CD8-positive, alpha-beta memory T cell (primary cell): ENCODE results near the gene OBSCN. TPM values are rescaled to one million over a fixed set of nuclear protein-coding genes. Genes with fewer than 3 reads are reported as not detected.

Experiments used
- CTCF ChIA-PET: fragments of 350-600 bp; sonication (Branson Sonifier 250); formaldehyde crosslinking; loops from one replicate; lab custom pipeline; 2021; ENCODE audit warnings: antibody characterized with exemption; lab: Charles Lee
- POLR2A ChIA-PET: fragments of 350-600 bp; sonication (Branson Sonifier 250); formaldehyde crosslinking; loops from one replicate; lab custom pipeline; 2021; ENCODE audit warnings: antibody characterized with exemption; lab: Charles Lee
- DNase-seq, 5 donors: peaks; one replicate each; pipeline versions ENCODE4 v3.0.0 to v3.0.0-alpha.2; 2020 to 2022; ENCODE audit warnings: mixed read lengths in 1 of 5
- H3K27ac ChIP-seq: one replicate; pipeline ENCODE4 v1.7.0; 2013; ENCODE audit warnings: low read depth, mild to moderate bottlenecking, low read length, moderate library complexity
- H3K27me3 ChIP-seq: 2 replicates; pipeline ENCODE4 v1.7.0; 2013; ENCODE audit warnings: low read length, mild to moderate bottlenecking; ENCODE audit not compliant: insufficient read depth, poor library complexity, severe bottlenecking
- H3K36me3 ChIP-seq: 2 replicates; pipeline ENCODE4 v1.7.0; 2013; ENCODE audit warnings: mild to moderate bottlenecking, low read length, moderate library complexity; ENCODE audit not compliant: insufficient read depth
- H3K4me1 ChIP-seq: 2 replicates; pipeline ENCODE4 v1.7.0; 2013; ENCODE audit warnings: mild to moderate bottlenecking, low read length, moderate library complexity; ENCODE audit not compliant: insufficient read depth
- H3K4me3 ChIP-seq: 2 replicates; pipeline ENCODE4 v1.7.0; 2013; ENCODE audit warnings: mild to moderate bottlenecking, low read length
- H3K9me3 ChIP-seq: 2 replicates; pipeline ENCODE4 v1.7.0; 2013; ENCODE audit warnings: mild to moderate bottlenecking, low read length
- H3K27ac Mint-ChIP-seq, 8 donors: one replicate each; pipeline ENCODE4 v1.8.0; 2020 to 2021; ENCODE audit warnings: mixed read lengths in 8 of 8, mild to moderate bottlenecking in 6 of 8, inconsistent platforms in 3 of 8, moderate library complexity in 3 of 8
- H3K27me3 Mint-ChIP-seq, 2 donors: one replicate each; pipeline ENCODE4 v1.8.0; 2020 to 2021; ENCODE audit warnings: mixed read lengths in 2 of 2, mild to moderate bottlenecking in 1 of 2, moderate library complexity in 1 of 2
- H3K36me3 Mint-ChIP-seq, 3 donors: one replicate each; pipeline ENCODE4 v1.8.0; 2020 to 2021; ENCODE audit warnings: mixed read lengths in 3 of 3, inconsistent platforms in 1 of 3, mild to moderate bottlenecking in 1 of 3
- H3K4me1 Mint-ChIP-seq, 3 donors: one replicate each; pipeline ENCODE4 v1.8.0; 2020 to 2021; ENCODE audit warnings: mixed read lengths in 3 of 3, inconsistent platforms in 1 of 3, mild to moderate bottlenecking in 1 of 3
- H3K4me3 Mint-ChIP-seq, 7 donors: one replicate each; pipeline ENCODE4 v1.8.0; 2020 to 2021; ENCODE audit warnings: mixed read lengths in 7 of 7, mild to moderate bottlenecking in 6 of 7, moderate library complexity in 4 of 7, inconsistent platforms in 2 of 7
- H3K9me3 Mint-ChIP-seq, 5 donors: one replicate each; pipeline ENCODE4 v1.8.0; 2020 to 2022; ENCODE audit warnings: mixed read lengths in 5 of 5, mild to moderate bottlenecking in 3 of 5, moderate library complexity in 2 of 5, inconsistent platforms in 1 of 5
- polyA plus RNA-seq: library from polyadenylated mRNA; unstranded; fragments of 300-500 nt; fragmentation: Illumina TruSeq; gene quantifications from one replicate; pipeline ENCODE4 v1.2.3, GENCODE V29; 2021
- total RNA-seq, 2 experiments: library from RNA; stranded (reverse); gene quantifications; one replicate each; pipeline ENCODE4 v1.2.3, GENCODE V29; 2021

OBSCN gene
- total and polyA plus RNA-seq, 3 experiments from 2014 or later, result 3.0 to 13.6 (median 10.9) TPM

GRCh38 chr1:228210076-228210651, 2.3 kb downstream of the OBSCN start:
- H3K27me3 Mint-ChIP-seq, result peaks cover 0 to 5% of the 10 kb centered on the region in 2 donors
- H3K36me3 Mint-ChIP-seq, result peaks cover 0 to 2% (median 0%) of the 10 kb centered on the region in 3 donors
- DNase-seq, result no peak
- Histone ChIP-seq H3K36me3 (no peaks in the 10 kb centered on the region), H3K4me1 (no peaks in the 10 kb centered on the region), H3K27me3 (peaks cover 7% of the 10 kb centered on the region), H3K4me3 (no peak overlapping the region), H3K9me3 (no peaks in the 10 kb centered on the region), H3K27ac (no peak overlapping the region)
- ChIA-PET CTCF (interaction anchor here (1.3 to 1.4 kb wide), 2 partner anchors 11 to 79 kb away, joined by 4 to 6 read pairs; no protein-coding TSS in a partner anchor), POLR2A (no interaction called here)
- no peaks in the 10 kb centered on the region for H3K9me3 Mint-ChIP-seq
- H3K27ac Mint-ChIP-seq, result peak overlapping the region in 2 of 8 donors; percentile 20 to 77
- H3K4me3 Mint-ChIP-seq, result no peak overlapping the region
- H3K4me1 Mint-ChIP-seq, result peaks cover 0 to 13% (median 5%) of the 10 kb centered on the region in 3 donors

- POLR2A ChIA-PET, result no interaction called here
- H3K36me3 Mint-ChIP-seq, result peaks cover 0 to 2% (median 0%) of the 10 kb centered on the region in 3 donors
- peaks cover under 1% of the 10 kb centered on the region for H3K27me3 ChIP-seq
Measured at GRCh38 chr1:228210712-228211530, 3.1 kb downstream of the OBSCN start.

GRCh38 chr1:228211531-228212414, 3.9 kb downstream of the OBSCN start:
- no peak for DNase-seq
- H3K4me1 Mint-ChIP-seq, result peaks cover 0 to 16% (median 7%) of the 10 kb centered on the region in 3 donors
- CTCF ChIA-PET, result interaction anchor here (0.8 to 1.4 kb wide), 2 partner anchors 12 to 289 kb away, joined by 3 to 4 read pairs; no protein-coding TSS in a partner anchor

More at GRCh38 chr1:228210712-228211530, 3.1 kb downstream of the OBSCN start:
- DNase-seq, result no peak
- H3K4me1 Mint-ChIP-seq, result peaks cover 0 to 14% (median 5%) of the 10 kb centered on the region in 3 donors
- peak overlapping the region; percentile 21 to 82 (median 51) for H3K4me3 Mint-ChIP-seq
- Histone ChIP-seq H3K4me1 (no peaks in the 10 kb centered on the region), H3K4me3 (no peak overlapping the region), H3K27ac (no peak overlapping the region), H3K9me3 (no peaks in the 10 kb centered on the region), H3K36me3 (no peaks in the 10 kb centered on the region)
- H3K27me3 Mint-ChIP-seq, result peaks cover 0 to 5% of the 10 kb centered on the region in 2 donors
- H3K9me3 Mint-ChIP-seq, result no peaks in the 10 kb centered on the region
- H3K27ac Mint-ChIP-seq, result peak overlapping the region in 4 of 8 donors; percentile 4 to 71 (median 33)
- CTCF ChIA-PET, result interaction anchor here (1.3 to 1.4 kb wide), 2 partner anchors 11 to 80 kb away, joined by 4 to 6 read pairs; no protein-coding TSS in a partner anchor

GRCh38 chr1:228212415-228212965, 4.6 kb downstream of the OBSCN start:
- peaks cover 0 to 16% (median 7%) of the 10 kb centered on the region in 3 donors for H3K4me1 Mint-ChIP-seq
- Histone ChIP-seq H3K27ac (no peak overlapping the region), H3K27me3 (no peaks in the 10 kb centered on the region), H3K36me3 (no peaks in the 10 kb centered on the region), H3K9me3 (no peaks in the 10 kb centered on the region), H3K4me1 (no peaks in the 10 kb centered on the region), H3K4me3 (no peak overlapping the region)
- H3K9me3 Mint-ChIP-seq, result no peaks in the 10 kb centered on the region
- peaks cover 0 to 5% of the 10 kb centered on the region in 2 donors for H3K27me3 Mint-ChIP-seq
- peak overlapping the region in 4 of 7 donors; percentile 83 to 94 (median 92) for H3K4me3 Mint-ChIP-seq
- no peak for DNase-seq
- H3K27ac Mint-ChIP-seq, result no peak overlapping the region
- ChIA-PET POLR2A (interaction anchor here (1.5 kb wide), 1 partner anchor 63 kb away, joined by 4 read pairs; no protein-coding TSS in a partner anchor), CTCF (interaction anchor here (0.8 kb wide), 1 partner anchor 288 kb away, joined by 3 read pairs; no protein-coding TSS in a partner anchor)
- peaks cover 0 to 8% (median under 1%) of the 10 kb centered on the region in 3 donors for H3K36me3 Mint-ChIP-seq

More at GRCh38 chr1:228211531-228212414, 3.9 kb downstream of the OBSCN start:
- H3K4me1 ChIP-seq, result no peaks in the 10 kb centered on the region
- no peaks in the 10 kb centered on the region for H3K9me3 ChIP-seq
- Mint-ChIP-seq H3K27ac (peak overlapping the region in 3 of 8 donors; percentile 29 to 36 (median 30)), H3K36me3 (peaks cover 0 to 5% (median 0%) of the 10 kb centered on the region in 3 donors), H3K9me3 (no peaks in the 10 kb centered on the region), H3K4me3 (peak overlapping the region; percentile 21 to 82 (median 51)), H3K27me3 (peaks cover 0 to 5% of the 10 kb centered on the region in 2 donors)
- POLR2A ChIA-PET, result no interaction called here
- H3K27me3 ChIP-seq, result no peaks in the 10 kb centered on the region
- H3K27ac ChIP-seq, result no peak overlapping the region
- H3K4me3 ChIP-seq, result no peak overlapping the region
- no peaks in the 10 kb centered on the region for H3K36me3 ChIP-seq

GRCh38 chr1:228212966-228213844, 5.4 kb downstream of the OBSCN start:
- CTCF ChIA-PET, result interaction anchor here (0.7 to 2.0 kb wide), 17 partner anchors 10 to 288 kb away, joined by 3 to 8 read pairs (median 4); partner anchors contain the start of genes IBA57 and RNF187
- peak; percentile 82 to 94 (median 86) for DNase-seq
- POLR2A ChIA-PET, result interaction anchor here (0.5 to 1.8 kb wide), 5 partner anchors 27 to 1346 kb away, joined by 3 to 4 read pairs (median 3); partner anchors contain the start of gene ABCB10
- H3K4me1 ChIP-seq, result no peaks in the 10 kb centered on the region
- H3K36me3 ChIP-seq, result no peaks in the 10 kb centered on the region
- H3K9me3 ChIP-seq, result no peaks in the 10 kb centered on the region
- no peaks in the 10 kb centered on the region for H3K27me3 ChIP-seq
- H3K27ac ChIP-seq, result peak overlapping the region; percentile 48
- Mint-ChIP-seq H3K4me3 (peak overlapping the region; percentile 83 to 94 (median 91)), H3K4me1 (peaks cover 0 to 18% (median 7%) of the 10 kb centered on the region in 3 donors), H3K27me3 (peaks cover 0 to 3% of the 10 kb centered on the region in 2 donors), H3K9me3 (no peaks in the 10 kb centered on the region), H3K36me3 (peaks cover 0 to 12% (median 3%) of the 10 kb centered on the region in 3 donors), H3K27ac (peak overlapping the region; percentile 66 to 98 (median 90))
- peak overlapping the region; percentile 66 for H3K4me3 ChIP-seq

GRCh38 chr1:228213917-228214808, 6.3 kb downstream of the OBSCN start:
- H3K4me1 Mint-ChIP-seq, result peaks cover 0 to 18% (median 7%) of the 10 kb centered on the region in 3 donors
- no peak overlapping the region for H3K4me3 ChIP-seq
- H3K4me1 ChIP-seq, result no peaks in the 10 kb centered on the region
- ChIA-PET CTCF (interaction anchor here (0.7 to 2.0 kb wide), 17 partner anchors 11 to 301 kb away, joined by 3 to 8 read pairs (median 4); partner anchors contain the start of genes IBA57 and RNF187), POLR2A (interaction anchor here (0.5 to 1.8 kb wide), 4 partner anchors 28 to 350 kb away, joined by 3 to 4 read pairs (median 4); no protein-coding TSS in a partner anchor)
- H3K36me3 Mint-ChIP-seq, result peaks cover 0 to 22% (median 7%) of the 10 kb centered on the region in 3 donors
- no peaks in the 10 kb centered on the region for H3K9me3 ChIP-seq
- peak overlapping the region in 1 of 8 donors; percentile 3 for H3K27ac Mint-ChIP-seq
- no peaks in the 10 kb centered on the region for H3K27me3 ChIP-seq
- no peak overlapping the region for H3K27ac ChIP-seq
- H3K4me3 Mint-ChIP-seq, result peak overlapping the region; percentile 65 to 94 (median 73)
- H3K36me3 ChIP-seq, result no peaks in the 10 kb centered on the region
- no peak for DNase-seq
- no peaks in the 10 kb centered on the region for H3K9me3 Mint-ChIP-seq
- H3K27me3 Mint-ChIP-seq, result peaks cover 0 to 3% of the 10 kb centered on the region in 2 donors
